Stimulated activated CD8-positive, alpha-beta memory T cell treated with anti-CD3 and anti-CD28 coated beads, Interleukin-2, amount 100 ng/mL, for 48 hours (primary cell): ENCODE results near the gene SMC6.

Experiments
- DNase-seq, 2 donors: peaks; one replicate each; pipeline ENCODE4 v3.0.0-alpha.2; 2020; ENCODE audit warnings: low read depth in 2 of 2

The SMC6 gene

GRCh38 chr2:17765398-17765797 is 11.8 kb upstream of the SMC6 start:
- no peak for DNase-seq

DNA sequence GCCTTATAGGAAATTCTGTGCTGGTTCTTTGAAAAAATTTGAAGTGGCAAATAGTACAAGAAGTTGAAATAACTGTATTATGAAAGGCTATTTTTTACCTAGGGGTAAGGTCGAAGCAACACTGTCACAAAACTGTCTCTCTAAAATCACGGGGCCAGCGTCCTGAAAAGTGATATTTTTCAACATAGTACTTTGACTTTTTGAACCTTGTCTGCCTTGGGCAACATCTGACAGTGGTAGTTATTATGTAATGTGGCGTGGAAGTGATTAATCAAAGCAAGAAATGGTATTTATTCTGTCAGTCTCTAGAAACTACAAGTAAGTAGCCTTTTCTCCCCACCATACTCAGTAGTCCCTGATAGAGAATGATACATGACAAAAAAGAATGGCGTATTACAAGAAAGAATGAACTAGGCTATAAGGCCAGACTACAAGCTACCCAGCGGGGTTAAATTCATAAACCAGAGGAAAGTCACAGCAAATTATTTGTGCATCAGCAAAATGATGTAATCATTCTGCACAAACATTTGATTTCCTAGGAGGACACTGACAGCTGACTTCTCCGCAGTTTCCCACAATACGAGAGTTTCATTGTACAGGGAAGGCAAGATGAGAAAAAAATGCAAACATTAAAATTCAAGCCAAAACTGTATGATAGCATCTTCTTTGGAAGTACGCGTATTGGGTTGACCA is 10.2 kb upstream of the SMC6 start:
- no peak for DNase-seq

DNA sequence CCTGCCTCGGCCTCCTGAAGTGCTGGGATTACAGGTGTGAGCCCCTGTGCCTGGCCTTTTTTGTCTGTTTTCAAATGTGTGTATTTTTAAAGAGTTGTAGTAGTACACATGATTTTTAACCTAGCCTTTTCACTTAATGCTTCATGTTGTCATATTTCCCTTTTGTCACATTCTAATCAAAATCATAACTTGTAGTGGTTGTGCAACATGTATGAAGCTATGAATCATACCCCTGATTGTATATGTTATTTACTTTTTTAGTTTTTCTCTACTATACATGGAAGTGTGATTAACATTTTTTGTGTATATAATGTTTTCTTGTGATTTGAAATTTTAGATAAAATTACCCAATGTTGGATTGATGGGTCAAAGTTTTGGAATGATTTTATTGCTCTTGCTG is 8.8 kb upstream of the SMC6 start:
- no peak for DNase-seq

- DNase-seq, result no peak
These were observed 6.2 kb upstream of the SMC6 start for GRCh38 chr2:17759805-17760204.

GRCh38 chr2:17758118-17758517 is 4.5 kb upstream of the SMC6 start:
- DNase-seq, result no peak

DNA sequence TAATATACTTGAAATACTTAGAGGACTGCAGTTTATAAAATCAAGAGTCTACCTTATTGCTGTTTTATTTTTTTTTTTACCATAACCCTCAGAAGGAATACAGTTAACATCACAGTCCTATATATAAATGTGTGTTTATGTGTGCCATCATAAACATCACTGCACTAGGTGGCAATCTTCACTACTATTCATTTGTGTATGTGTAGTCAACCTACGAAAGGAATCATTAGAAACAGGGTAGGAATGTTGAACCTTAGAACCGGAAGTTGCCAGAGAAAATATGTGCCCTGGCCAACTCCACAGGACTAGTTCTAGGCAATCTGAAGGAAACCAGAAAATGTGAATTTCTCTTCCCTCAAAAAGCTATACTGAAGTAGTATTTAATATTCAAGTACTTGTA is 3.7 kb upstream of the SMC6 start:
- no peak for DNase-seq

GRCh38 chr2:17756668-17757067 is 3.1 kb upstream of the SMC6 start:
- DNase-seq, result no peak

- DNase-seq, result no peak
These were observed 1.3 kb upstream of the SMC6 start for GRCh38 chr2:17754773-17755425.

DNA sequence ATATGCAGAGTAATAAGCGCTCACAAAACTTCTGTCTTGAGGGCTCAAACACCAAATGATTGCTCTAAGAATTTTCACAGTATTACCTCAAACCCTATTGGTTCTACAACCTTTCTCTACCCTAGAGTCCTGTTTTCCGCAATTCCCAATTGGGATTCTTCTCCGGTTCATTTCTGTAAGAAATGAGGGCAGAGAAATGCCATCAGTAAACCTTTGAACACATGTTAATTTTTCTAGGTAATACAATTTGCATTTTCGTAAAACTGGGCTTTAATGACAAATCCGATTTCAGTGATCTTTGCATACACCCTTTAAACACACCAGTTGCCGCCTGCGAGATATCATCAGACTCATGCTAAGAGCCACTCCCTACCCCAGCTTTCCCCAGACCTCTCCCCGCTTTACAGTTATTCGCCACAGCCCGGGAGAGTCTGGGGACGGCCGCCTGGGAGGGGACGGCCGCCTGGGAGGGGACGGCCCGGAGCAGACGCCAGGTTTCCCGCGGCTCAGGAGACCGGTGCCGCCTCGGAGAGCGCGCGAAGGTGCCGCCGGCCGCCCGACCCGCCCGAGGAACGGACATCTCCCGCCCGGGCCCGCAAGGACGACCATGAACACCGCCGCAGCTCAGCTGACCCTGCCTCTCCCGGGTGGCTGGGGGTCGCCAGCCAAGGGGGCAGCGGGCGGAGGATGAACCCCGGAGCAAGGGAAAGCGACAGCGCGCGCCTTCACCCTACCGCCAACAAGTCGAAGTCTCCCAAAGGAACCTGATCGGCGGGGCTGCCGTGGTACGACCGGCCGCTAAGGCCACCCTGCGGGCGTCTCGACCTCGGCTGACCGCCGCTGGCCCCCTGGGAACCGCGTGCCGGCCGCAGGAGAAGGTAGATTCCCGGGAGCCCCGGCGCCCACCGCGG is 463 bp downstream of the SMC6 start:
- DNase-seq, result peak in 1 of 2 donors; percentile 41

DNA sequence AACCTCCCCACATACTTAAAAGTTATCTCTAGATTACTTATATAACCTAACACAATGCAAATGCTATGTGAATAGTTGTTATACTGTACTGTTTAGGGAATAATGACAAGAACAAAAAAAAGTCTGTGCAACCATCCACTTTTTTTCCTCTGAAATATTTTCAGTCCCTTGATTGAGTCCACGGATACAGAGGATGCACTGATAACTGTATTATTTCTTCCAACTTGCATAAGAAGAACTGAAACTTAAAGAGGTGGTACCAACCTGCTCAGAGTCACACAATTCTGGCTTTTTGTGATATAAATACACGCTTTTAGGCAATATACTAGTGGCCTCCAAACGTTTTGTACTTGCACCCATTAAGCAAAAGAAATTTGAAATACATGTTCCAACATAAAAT is 1.4 kb downstream of the SMC6 start:
- DNase-seq, result no peak

DNA sequence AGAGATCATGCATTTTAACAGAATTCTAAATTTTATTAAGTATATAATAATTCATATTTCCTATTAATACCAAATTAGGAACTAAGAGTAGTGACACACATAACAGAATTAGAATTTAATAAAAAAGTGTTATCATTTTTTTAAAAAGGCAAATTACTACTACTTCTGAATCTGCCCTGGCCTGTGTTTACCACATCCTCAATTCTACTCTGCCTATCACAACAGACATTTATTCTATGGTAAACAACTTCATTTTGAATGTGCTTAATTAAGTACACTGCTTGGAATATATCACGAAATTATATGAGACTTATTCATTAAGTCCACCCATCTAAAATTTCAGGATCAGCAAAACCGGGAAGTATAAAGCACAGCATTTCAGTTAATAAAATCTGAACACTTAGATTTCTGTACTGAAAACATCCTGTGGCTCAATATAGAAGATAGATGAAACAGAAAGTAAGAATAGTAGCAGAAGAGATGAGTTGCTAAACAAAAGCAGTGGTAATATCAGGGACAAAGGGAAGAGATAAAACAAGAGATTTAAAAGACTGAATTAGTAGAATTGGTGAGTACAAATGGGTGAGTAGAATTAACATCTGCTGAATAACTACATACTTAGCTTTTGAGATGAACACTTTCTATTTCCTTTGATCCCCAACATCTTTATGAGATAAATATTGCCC is 3.7 kb downstream of the SMC6 start:
- DNase-seq, result no peak

DNA sequence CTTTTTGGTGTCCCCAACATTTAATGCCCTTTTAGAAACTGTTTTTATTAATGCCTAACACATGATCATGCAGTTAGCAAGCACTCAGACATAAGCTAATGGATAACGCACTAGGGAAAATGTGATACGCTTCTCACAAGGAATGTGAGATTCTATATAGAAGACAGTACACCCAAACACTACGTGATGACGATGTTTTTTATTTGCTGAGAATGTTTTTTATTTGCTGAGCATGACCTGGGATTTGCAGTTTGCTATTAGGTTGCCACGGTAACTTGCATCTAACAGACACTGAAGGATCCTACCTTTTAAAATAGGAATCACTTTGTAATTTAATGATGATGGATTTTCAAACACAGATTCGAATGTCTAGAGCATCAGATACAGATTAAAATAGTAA is 4.9 kb downstream of the SMC6 start:
- no peak for DNase-seq

DNA sequence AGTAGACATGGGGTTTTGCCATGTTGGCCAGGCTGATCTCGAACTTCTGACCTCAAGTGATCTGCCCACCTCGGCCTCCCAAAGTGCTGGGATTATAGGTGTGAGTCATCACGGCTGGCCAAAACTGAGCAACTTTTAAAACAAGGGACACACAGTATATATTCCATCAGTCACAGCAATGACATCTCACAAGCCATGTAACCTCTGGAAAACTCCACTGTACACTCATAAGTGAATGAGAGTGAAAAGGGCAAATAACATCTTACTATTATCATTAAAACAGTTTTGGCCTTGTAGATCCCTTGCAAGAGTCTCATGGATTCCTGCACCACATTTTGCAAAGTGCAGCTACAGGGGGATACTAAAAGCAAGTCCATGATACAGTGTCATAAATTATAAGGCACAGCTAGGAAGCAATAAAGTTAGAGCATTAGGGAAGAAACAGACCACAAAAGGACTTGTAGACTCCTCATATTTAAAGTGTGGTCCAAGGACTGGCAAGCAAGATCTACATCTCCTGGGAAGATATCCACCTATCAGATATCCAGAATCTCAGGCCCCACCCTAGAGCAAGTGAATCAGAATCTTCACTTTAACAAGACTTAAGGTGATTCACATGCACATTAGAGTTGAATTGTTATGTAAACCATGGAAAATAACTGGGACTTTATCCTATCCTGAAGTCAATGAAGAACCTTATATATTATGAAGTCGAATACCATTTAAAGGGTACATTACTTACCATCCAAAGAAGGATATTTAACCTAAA is 5.7 kb downstream of the SMC6 start:
- DNase-seq, result no peak

- no peak for DNase-seq
These were observed 13.4 kb downstream of the SMC6 start for GRCh38 chr2:17740203-17740602.

DNA sequence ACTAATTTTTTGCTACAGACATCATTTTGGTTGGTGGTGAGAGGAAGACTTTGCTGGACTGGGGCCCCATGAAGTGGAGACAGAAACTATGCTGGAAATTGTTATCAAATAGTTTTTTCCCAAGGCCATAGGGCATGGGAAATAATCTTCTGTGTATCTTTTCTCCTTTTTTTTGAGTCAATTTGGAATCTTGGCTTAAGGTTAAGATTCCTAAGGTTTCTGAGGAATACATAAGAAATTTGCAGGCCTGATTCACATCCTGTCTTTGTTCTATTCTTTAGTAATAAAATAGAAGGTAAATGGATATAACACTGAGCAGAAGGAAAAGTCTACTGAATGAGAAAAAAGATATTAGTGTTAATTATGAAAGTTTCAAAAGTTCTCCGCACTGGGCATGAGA is 16.6 kb downstream of the SMC6 start:
- DNase-seq, result no peak

DNA sequence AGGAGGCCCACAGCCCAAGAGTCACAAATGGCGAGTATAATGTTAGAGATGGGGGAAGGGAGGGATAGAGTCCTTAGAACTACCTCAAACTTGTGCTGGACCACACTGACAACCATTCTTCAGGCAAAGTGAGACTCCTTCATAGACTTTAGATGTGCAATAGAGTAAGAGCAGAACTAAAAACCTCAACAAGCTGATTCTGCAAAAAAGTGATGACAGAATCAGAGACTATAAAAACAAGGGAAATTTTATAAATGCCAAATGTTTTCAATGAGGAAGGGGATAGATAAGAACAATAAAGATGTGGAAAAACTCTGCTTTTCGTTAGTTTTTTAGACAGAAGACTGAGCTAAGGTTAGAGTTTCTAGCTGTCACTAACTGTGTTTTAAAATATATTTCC is 17.7 kb downstream of the SMC6 start:
- no peak for DNase-seq

DNA sequence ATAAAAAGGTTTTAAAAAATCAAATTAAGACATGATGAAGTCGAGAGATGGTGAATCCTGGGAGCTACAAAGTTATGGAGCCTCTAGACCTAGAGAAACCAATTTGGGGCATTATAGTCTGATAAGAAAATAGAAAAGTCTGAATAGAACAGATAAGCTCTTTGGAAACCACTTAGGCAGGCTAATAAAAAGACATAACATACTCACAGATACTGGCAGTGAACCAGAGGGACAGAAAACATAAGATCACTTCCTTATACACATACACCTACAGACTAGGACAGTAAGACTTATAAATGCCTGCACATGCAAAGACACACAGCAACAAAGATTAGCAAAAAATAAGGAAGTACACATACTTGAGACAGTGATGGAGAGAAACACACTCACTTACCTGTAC is 20.0 kb downstream of the SMC6 start:
- no peak for DNase-seq

- DNase-seq, result no peak
These were observed 23.7 kb downstream of the SMC6 start for GRCh38 chr2:17729880-17730279.

GRCh38 chr2:17728210-17728609 is 25.4 kb downstream of the SMC6 start:
- no peak for DNase-seq

- DNase-seq, result no peak
These were observed 33.8 kb downstream of the SMC6 start for GRCh38 chr2:17719562-17720371.

GRCh38 chr2:17718689-17719088 is 34.9 kb downstream of the SMC6 start:
- DNase-seq, result no peak
